GM23248 (cell line): Measurements from ENCODE around the gene LMCD1.

Experiments
- EZH2 ChIP-seq: fragments of 200-600 bp; sonication (generic); IDR thresholded peaks from 2 replicates; pipeline ENCODE4 v1.6.1; 2018; ENCODE audit warnings: antibody characterized with exemption, mild to moderate bottlenecking; ENCODE audit not compliant: insufficient read depth, poor library complexity, severe bottlenecking
- EZH2phosphoT487 ChIP-seq: fragments of 200-600 bp; sonication (generic); IDR thresholded peaks from 2 replicates; pipeline ENCODE4 v1.6.1; 2018; ENCODE audit warnings: antibody characterized with exemption, moderate library complexity, mild to moderate bottlenecking, low read depth; ENCODE audit not compliant: insufficient read depth

- TF ChIP-seq EZH2phosphoT487: no peak
- TF ChIP-seq EZH2: no peak
Observed at GRCh38 chr3:8574670-8575322, 73.2 kb downstream of the LMCD1 start.
